ENCODE data around the gene ASTN1.

Gene ASTN1

GRCh38 chr1:177010211-177010825 lies 154.2 kb downstream of the ASTN1 start:
- no peak for TF ChIP-seq CTCF (IDR thresholded peaks at IDR 0.05; ENCODE audit: low read depth, low read length, missing control alignments)
- Histone ChIP-seq H3K27me3 (replicated peaks) (no peaks in the 10 kb centered on the region), H3K36me3 (replicated peaks) (no peaks in the 10 kb centered on the region), H3K4me3 (ENCODE audit: low read depth, low read length) (no peak overlapping the region), H3K27ac (no peak overlapping the region)
- DNase-seq: no peak
- in situ Hi-C loops (cut with HindIII; ENCODE audit: low pct_ligation_motif_present, low sequenced_read_pairs): no loop called here

GRCh38 chr1:177008653-177009052 lies 155.9 kb downstream of the ASTN1 start:
- Histone ChIP-seq H3K36me3 (replicated peaks) (no peaks in the 10 kb centered on the region), H3K27me3 (replicated peaks) (no peaks in the 10 kb centered on the region), H3K4me3 (ENCODE audit: low read depth, low read length) (no peak overlapping the region), H3K27ac (no peak overlapping the region)
- no peak for DNase-seq
- in situ Hi-C loops (cut with HindIII; ENCODE audit: low pct_ligation_motif_present, low sequenced_read_pairs): no loop called here
- TF ChIP-seq CTCF (IDR thresholded peaks at IDR 0.05; ENCODE audit: low read depth, low read length, missing control alignments): no peak

DNA sequence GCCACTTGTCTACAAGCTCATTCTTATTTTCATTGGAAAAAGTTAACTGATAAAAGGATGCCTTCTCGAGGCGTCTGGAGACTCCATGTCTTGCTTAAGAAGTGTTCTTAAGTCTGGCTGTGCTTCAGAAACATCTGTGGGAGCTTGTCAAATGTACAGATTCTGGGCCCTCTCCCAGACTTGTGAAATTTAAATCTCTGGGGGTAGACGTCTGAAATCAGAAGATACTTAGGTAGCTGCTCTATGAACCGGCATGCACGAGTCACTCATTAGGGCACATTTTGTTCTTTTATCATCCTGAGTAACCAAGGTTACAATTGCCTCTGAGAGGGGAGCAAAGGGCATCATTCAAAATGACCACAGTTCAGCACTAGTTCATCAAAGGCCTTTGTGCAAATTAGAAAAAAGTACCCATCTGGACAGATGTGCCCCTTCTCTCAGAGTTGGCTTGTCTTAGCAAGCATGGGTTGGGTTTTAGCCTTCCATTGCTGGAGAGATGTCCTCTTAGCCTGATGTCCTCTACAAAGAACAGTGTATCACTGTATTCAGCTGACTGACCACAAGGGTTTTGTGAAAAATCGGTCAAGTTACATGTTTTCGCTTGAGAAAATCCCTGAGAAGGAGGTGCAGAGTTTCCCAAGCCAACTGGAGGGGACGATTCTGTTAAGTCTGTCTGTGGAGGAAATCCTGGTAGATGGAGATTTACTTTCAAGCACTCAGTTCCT lies 156.9 kb downstream of the ASTN1 start:
- Histone ChIP-seq H3K27me3 (replicated peaks) (no peaks in the 10 kb centered on the region), H3K4me3 (ENCODE audit: low read depth, low read length) (no peak overlapping the region), H3K36me3 (replicated peaks) (no peaks in the 10 kb centered on the region), H3K27ac (no peak overlapping the region)
- TF ChIP-seq CTCF (IDR thresholded peaks at IDR 0.05; ENCODE audit: low read depth, low read length, missing control alignments): no peak
- DNase-seq: no peak
- in situ Hi-C loops (cut with HindIII; ENCODE audit: low pct_ligation_motif_present, low sequenced_read_pairs): no loop called here

DNA sequence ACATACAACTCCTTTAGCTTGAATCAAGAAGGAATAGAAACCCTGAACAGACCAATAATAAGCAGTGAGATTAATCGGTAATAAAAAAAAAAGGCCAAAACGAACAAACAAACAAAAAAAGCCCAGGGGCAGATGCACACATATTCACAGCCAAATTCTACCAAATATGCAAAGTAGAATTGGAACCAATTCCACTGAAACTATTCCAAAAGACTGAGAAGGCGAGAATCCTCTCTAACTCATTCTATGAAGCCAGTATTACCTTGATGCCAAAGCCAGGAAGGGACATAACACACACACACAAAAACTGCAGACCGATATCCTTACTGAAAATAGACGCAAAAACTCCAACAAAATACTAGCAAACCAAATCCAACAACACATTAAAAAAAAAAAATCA lies 161.6 kb downstream of the ASTN1 start:
- Histone ChIP-seq H3K36me3 (replicated peaks) (no peaks in the 10 kb centered on the region), H3K27ac (no peak overlapping the region), H3K4me3 (ENCODE audit: low read depth, low read length) (no peak overlapping the region), H3K27me3 (replicated peaks) (no peaks in the 10 kb centered on the region)
- DNase-seq: no peak
- in situ Hi-C loops (cut with HindIII; ENCODE audit: low pct_ligation_motif_present, low sequenced_read_pairs): no loop called here
- TF ChIP-seq CTCF (IDR thresholded peaks at IDR 0.05; ENCODE audit: low read depth, low read length, missing control alignments): no peak

DNA sequence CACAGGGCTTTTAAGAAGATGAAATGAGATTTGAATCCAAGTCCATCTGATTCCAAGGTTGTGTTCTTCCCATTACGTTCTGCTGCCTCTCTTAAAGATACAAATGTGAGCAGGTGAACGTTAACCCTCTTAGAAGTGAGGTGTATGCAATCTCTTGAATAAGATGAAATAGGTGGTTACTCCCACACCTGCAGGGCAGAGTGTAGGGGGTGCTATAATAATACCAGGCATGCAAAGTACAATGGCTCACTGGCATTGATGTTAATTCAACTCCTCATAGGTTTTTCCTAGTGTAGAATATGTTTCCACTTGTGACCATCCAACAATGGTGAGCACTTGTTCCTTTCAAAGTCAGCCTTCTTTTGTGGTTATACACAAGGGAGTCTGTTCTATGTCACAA lies 163.0 kb downstream of the ASTN1 start:
- Histone ChIP-seq H3K36me3 (replicated peaks) (no peaks in the 10 kb centered on the region), H3K4me3 (ENCODE audit: low read depth, low read length) (no peak overlapping the region), H3K27ac (no peak overlapping the region), H3K27me3 (replicated peaks) (no peaks in the 10 kb centered on the region)
- TF ChIP-seq CTCF (IDR thresholded peaks at IDR 0.05; ENCODE audit: low read depth, low read length, missing control alignments): no peak
- in situ Hi-C loops (cut with HindIII; ENCODE audit: low pct_ligation_motif_present, low sequenced_read_pairs): no loop called here
- no peak for DNase-seq

Measured in brain microvascular endothelial cell (primary cell).